Activated CD8-positive, alpha-beta memory T cell treated with anti-CD3 and anti-CD28 coated beads for 4 hours (primary cell): ENCODE measurements around the gene COL5A2.

Source experiments
- DNase-seq, 2 donors: peaks; one replicate each; pipeline ENCODE4 v3.0.0-alpha.2; 2020; ENCODE audit warnings: low read depth in 2 of 2

Gene COL5A2

DNA sequence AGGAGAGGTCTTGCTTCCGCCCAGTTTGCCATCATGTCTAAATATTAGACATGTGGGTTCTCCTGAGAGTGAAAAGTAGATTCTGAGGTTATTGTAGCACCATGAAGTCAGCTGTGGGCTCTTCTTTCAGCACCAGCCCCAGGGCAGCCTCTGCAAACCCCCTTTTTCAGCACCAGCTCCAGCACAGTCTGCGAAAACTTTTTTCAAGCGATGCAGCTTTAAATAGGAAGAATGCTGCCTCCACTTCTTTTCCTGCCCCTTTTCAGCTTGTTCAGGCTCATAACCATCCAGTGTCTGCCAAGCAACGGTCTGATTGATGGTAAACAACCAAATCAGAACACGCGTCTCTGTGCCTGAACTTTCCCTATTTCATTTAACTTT is at the start of gene COL5A2:
COL5A2 (minus strand) TSS at position 192 of the 381 bp plus-strand sequence; CDS start at position 35, 157 bp downstream.
- DNase-seq = no peak

DNA sequence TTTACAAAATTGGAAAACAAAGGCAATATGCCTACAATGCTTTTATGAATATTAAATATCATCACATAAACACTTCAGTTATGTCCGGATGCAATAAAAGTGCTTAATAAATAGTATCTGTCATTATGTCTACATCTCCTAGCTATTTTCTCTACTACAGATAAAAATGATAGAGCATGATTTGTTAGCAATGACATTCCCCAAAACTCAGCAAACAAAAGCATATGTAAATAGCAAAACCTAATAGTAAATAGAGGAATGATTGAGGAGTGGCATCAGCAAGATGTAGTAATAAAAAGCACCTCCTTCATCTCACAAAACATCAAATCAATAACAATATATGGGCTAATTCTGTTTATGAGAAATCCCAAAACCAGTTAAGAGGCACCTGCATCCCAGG is 46.5 kb upstream of the COL5A2 start:
- no peak for DNase-seq

DNA sequence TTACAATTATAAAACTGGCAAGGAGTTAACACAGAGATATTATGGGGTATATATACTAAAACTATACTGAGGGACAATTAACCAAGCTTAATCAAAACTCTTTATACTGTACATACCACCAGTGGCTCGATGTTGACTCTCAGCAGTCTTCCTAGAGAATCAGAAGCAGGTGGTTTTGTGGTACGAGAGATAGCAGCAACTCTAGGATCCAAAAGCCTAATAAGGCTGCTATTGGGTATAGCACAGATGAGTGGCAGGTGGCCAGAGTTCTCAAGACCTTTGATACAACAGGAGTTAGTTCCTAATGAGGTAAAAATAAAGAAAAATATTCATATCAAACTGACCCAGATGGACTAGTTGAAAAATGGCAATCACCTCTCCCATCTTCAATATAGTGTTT is 45.5 kb upstream of the COL5A2 start:
- DNase-seq = no peak

DNA sequence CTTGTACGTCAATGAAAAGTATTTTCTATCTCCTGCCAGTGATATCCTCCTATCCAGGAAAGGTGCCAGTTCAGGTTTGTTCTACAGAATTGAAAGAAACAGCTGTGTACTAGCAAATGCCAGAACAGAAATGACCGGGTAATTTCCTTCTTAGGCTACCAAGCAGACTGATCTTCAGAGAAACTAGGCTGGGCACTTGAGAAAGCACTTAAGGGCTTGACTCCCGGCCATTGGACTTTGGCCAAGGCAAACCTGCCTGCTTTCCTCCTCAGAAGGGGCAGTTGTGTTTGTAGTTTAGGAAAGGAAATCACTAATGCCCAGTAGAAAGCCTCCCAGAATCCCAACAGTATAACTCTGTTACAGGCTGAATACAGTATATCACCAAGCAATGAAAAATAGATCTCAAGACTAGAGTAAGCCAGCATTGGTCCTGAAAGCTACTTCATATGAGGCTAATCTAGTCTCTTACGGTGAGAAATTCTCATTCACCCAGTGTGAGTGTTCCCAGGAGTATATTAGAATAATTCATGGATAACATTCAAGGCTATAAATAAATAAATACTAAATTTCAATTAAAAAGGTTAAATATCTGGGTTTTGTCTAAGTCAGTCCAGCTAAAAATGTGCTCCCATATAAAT is 43.0 kb upstream of the COL5A2 start:
- no peak for DNase-seq

DNA sequence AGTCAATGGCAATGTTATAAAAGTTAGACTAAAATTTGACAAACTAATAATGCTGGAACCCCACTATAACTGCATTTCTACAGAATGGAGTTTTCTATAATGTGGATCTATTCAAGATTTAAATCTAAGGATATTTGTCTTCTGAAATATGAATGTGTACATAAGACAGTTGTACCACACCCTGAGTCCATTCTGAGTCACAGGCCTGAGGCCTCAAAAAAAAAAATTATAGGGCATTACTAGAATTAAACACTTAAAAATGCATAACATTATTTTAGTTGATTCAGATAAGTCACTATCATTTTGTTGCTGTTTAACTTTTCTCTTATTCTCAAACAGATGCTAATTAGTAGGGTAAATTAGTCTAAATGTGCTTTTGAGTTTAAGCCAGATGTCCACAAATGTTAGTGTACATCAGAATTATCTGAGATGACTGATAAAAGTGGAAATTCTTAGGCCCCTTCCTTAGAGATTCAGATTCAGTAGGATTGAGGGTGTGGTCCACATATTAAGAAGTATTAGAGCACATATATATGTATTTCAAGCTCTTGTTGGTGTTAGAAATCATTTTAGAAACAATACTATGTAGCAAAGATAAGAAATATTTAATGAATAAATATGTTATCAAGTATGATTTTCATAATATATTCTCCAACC is 42.4 kb upstream of the COL5A2 start:
- DNase-seq = no peak

DNA sequence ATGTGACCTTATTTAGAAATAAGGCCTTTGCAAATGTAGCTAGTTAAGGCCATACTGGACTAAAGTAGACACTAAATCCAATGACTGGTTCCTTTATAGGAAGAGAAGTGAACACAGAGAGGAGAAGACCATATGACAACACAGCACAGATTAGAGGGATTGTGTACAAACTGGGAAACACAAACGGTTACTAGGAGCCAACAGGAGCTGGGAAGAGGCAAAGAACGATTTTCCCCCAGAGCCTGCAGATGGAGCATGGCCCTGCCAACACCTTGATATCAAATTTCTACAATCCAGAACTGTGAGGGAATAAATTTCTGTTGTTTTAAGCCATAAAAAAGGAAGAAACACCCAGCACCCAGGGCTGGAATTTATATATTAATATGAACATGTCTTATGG is 38.7 kb upstream of the COL5A2 start:
- no peak for DNase-seq

DNA sequence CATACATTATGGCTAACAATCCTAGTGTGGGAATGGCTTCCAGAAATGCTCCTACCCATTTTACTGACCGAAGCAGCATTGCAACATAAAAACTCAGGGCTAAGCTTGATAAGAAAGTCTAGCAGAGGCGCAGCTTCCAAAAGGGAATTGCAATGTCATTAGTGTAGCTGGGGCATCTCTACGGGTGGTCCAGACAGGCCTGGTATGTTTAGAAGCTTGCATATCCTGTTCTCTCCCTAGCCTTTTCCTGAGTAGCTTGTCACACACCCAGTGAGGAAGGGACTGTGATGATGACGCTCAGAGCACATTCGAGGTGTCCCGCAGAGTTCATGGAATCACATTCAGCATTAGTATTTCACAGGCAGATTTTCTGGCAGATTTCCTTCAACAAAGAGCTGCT is 38.0 kb upstream of the COL5A2 start:
- DNase-seq = no peak

DNA sequence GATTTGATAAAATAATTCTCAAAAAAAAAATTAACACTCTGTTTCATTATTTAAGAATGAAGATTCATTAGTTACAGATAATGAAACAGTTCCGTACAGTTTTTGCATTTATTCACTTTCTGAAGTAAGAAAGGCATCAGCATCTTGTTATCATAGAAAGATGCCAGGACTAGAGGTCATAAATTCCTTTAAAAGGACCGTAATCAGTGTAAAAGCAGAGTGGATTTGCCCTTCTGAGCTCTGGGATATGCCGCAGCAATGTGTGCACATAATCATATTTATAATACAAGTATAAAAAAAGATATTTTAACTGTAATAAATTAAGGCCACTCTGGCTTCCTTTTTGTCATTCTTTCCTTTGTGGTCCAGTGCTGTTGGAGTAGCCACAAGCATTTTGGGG is 37.5 kb upstream of the COL5A2 start:
- DNase-seq = no peak

DNA sequence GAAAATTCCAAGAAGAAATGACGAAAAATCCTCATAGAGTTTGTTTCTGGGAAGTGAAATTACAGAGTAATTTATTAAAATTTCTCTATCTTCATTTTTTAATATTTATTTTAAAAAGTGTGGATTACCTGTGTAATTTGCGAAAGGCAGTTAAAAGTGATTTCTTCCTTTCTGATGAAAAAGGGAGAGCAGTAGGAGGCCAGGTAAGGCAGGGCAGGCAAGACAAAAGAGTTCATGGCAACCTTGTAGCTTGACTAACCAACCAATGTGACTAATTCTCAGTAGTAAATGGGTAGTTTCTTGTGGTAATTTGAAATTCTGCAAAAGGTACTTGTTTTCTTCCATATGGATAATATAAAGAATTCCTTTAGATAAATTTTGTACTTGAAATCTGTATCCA is 34.9 kb upstream of the COL5A2 start:
- no peak for DNase-seq

DNA sequence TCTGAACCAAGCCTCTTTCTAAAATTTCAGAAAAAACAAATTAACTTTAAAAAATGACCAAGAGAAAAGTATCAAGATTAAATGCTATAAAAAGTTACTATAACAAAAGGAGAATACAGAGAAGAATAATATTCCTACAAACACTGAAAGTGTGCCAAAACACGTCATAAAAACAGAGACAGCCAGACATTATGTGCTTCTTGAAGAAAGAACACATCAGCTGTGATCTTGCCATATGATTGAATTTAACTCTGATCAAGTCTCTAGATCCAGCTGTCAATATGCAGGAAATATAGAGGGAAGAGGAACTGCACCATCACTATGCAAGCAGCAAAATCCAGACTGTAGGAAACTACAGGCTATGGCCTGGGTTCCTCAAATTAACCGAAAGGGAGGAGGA is 33.7 kb upstream of the COL5A2 start:
- no peak for DNase-seq

DNA sequence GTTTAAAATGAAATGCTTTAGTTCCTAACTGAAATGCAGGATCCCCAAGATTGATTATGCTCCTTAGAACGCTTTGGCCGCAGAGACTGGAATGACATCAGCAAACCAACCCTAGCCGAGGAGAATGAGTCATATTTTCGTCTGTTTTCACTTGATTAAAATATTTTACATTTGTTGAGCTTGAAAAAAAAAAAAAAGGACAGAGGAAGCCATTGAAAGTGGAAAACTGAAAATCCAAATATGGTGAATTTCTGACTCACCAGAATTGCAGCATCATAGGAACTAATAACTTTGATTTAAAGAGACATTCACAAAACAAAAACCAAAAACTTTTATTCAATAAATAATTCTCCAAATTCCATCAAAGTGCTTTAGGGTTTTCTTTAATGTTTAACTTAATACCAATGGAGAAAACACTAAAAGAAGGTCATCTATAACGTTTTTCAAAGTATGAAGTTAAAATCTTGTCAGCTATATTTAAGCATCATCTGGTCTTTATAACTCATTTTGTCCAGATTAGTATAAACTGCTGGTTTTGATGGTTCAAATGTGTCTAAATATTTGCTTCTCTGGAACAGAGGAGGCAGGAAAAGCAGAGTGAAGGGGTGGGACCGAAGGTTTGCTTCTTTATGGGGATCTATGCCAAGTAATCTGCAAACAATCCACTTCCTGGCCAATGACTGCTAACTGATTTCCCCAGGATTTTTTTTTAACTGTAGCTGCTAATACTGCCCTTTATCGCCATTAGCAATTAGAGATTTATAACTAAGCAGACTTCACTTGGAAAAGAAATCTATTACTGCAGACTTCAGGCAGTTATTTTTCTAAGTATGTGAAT is 30.9 kb upstream of the COL5A2 start:
- no peak for DNase-seq

DNA sequence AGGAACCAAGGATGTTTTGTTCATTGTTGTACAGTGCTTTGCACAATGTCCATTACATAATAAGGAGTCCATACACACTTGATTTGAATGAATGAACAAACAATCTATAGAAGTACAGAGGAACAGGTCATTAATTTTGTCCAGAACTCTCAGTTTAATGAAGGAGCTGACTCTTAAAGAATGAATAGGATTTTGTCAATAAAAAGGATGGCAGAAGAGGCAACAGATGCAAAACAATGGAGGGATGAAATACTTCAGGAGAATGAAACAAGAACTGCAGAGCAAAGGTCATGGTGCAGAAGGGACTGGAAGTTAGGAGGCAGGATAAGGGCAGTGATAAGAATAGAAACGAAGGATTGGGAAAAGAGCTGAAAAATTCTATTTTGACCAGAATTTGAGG is 28.7 kb upstream of the COL5A2 start:
- no peak for DNase-seq

DNA sequence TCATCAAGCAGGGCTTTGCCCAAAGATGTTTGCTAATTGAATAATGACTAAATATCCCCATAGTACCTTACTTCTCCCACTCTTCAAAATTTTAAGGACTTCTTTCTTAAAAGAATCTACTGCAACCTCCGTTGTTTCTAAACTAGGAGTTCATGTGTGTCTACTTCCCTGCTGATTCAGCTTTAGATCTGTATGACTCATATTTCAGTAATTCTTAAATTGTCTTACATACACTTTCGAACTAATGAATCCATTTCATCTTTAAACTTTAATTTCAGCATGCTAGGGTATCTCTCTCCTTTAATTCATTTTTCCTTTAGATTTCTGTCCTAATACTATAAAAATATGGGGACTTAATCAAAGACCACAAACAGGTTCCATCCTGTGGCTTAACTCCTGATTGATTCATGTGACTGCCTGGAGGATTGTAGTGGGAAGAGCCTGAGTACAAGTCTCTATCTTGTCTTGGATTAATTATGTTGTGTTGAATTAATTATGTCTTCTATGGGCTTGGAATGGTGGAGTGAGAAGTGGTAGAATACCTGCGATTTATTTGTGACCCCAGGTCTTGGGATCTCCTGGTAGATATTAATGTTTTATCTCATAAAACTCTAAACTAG is 24.9 kb upstream of the COL5A2 start:
- no peak for DNase-seq

DNA sequence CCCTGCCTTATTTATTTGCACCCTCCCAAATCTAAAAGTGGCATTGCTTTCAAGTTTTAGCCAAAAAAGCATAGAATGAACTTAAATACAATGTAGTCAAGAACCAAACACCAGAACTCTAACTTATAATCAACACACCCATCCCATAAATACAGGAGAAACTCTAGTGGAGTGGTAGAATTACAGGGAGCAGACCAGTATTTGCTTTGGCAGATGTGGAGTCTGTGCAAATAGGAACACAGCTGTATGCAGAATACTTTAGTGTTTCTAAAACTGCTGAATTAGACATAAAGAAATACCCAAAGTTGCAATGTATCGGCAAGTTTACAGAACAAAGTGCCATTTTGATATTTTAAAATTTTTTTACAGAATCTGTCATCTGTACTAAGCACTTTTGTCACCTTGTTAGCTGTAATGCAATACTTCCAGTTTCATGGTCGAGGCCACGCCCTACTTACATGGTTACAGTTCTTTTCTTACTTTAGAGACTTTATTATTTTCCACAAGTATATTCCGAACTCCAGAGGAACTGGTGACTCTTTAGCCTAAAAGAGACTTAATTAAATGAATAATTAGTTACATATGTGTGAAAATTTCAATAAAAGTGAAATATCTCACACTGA is 23.7 kb upstream of the COL5A2 start:
- DNase-seq = no peak

DNA sequence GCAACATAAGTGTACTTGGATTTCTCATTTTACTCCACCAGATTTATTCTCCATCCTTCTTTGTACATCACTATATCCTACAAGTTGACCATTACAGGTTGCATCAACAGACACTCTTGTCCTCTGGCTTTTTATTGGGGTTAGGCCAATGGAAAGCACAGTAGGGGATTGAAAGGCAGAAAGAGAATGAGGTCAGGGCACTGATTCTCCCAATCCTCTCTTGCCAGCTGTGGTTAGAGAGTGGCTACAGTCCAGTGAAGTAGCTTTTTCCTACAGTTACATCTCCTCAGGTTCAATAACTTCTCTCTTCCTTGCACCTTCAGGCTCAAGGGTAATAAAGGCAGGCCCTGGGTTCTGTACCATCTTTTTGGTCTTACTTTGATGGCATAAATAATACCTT is 20.2 kb upstream of the COL5A2 start:
- no peak for DNase-seq

DNA sequence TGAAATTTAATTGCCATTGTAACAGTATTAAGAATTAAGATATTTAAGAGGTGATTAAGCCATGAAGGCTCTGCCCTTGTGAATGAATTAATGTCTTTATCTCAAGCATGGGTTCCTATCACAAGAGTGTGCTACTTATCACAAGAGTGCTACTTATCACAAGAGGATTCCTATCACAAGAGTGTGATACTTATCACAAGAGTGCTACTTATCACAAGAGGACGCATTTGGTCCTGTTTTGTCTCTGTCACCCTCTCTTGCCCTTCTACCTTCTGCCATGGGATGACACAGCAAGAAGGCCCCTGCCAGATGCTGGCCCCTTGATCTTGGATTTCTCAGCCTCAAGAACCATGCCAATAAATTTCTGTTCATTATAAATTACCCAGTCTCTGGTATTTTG is 13.2 kb upstream of the COL5A2 start:
- no peak for DNase-seq

DNA sequence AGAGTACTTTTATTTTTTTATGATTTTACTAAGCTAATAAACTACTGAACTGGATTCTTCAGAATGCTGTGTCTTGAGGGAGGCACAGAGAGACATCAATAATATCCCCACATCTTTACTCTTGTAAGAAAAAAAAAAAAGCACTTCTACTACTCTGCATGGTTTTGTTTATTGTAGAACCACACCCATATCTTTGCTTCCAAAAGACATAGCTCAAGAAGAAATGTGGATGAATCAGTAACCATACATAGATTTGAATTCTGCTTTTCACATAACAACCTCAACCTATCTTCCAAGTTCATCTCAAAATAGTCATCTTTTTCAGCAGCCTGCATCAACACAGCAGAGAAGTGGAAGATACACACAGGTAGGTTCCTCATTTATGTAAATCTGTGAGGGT is 12.2 kb upstream of the COL5A2 start:
- no peak for DNase-seq

DNA sequence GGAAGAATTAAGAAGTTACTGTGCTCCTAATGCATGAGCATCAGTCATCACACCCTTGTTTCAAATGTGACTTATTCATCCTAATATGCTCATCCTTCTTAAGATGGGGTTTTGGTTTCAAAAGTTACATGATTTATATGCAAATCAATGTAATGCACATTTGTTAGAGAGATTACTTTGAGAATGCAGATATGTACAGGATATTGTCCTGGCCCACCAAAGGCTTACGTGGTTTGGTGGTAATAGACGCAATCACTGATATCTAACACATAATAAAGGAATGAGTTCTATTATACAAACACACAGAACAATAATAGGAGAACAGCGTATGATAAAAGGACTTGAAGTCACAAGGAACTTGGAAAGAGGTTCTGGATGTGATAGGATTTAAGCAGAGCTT is 11.1 kb upstream of the COL5A2 start:
- DNase-seq = no peak

DNA sequence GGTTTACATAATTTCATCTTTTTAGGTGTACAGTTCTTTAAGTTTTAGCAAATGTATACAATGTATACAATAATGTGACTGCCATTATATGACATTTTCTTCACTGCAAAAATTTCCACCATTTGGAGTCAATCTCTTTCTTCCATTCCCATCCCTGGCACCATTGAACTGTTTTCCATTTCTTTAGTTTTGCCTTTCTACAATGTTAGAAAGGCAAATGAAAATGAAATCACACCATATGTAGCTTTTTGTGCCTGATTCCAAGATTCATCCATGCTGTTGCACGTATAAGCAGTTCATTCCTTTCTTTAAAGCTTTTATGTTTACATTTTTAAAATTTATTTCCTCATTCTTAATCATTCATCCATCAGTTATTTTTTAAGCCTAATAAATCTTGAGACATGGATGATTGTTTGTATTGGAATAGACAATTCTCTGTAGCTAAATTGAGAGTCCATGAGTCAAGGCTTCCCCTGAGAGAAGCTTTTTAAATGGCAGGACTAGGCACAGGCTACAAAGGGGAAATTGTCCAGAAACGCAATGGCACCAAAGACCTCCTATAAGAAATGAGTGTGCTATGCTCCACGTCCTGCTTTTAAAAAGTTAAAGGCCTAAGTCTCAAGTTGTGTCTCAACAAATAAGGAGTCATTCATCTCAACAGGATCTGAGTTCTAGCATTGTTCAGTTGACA is 8.7 kb upstream of the COL5A2 start:
- no peak for DNase-seq

DNA sequence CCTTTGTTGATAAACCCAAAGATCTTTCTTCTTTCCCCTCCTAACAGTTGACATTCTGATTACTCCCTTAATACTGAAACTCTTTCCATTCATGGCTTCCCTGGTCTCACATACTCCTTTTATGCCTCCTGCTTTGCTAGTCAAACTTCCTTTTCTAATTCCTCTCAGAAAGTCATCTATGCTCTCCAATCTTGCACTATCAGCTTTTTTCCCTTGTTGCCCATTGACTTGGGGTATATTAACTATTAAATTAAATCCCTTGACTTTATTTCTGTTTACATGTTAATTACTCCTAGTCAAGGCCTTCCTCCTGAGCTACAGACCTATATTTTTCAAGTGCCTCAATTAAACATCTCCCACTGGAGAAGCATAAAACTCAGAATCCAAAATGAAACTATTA is 3.6 kb upstream of the COL5A2 start:
- no peak for DNase-seq

DNA sequence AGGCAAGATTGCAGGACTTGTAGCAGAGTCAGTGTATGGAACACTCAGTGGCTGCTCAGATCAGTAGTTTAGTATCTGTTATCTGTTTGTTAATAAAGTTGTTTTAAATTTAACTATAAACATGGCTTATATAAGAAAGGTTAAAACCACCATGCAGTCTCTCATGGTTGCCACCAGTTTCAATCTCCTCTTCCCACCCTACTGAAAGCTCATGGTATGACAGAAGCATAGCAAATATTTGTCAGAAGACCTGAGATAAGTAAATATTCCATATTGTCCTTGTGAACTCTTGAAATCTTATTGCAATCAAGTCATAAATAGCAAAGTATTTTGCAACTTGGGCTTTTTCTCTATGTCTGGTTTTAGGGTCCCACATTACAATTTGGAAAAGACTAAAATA is 2.1 kb upstream of the COL5A2 start:
- no peak for DNase-seq
